ENCODE results near the gene MBTD1.

- TF ChIP-seq CTCF (IDR thresholded peaks at IDR 0.05 in 8 of 11, conservative IDR thresholded peaks at IDR 0.05 in 3 of 11): no peak
- TF ChIP-seq POLR2A (IDR thresholded peaks at IDR 0.05): no peak
These were observed 70.2 kb downstream of the MBTD1 start for GRCh38 chr17:51189628-51190027.

Measured in spleen (tissue), 7 donors.